ENCODE measurements around the gene LMNA.

Gene LMNA

DNA sequence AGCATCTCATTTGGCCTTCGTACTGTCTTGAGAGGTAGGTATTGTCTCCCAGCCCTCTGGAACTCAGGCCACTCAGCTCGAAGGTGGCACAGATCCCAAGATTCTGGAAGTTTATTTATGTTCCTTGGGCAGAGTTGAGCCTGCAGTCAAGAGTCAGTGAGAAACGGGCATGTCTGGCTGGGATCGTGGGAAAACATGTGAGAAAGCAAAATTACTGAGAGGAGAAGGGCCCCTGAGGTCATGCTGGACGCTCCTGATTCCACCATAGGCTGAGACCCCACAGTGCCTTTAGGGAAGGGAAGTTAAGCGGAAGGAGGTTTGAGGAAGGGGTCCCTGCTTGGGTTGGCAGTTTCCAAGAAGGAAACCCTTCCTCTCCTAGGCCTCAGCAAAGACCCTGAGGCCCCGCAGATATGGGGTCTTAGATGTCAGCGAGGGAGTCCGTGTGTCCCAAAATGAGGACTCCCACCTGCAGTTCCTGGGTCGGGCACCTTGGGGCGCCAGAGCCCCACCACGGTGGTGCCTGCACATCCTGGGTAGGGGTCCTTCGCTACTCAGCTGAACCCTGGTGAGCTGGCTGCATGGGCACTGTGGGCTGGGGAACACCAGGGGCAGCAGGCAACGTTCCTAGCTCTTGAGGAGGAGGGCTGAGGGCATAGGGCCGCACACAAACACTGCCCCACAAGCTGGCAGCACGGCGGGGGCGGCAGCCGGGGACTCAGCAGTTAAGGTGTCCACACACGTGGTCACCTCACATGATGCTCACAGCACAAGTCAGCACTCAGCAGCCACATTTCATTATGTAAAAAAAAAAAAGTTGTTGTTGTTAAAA is 26.6 kb downstream of the LMNA start:
- DNase-seq (ENCODE audit: low read depth in 2 of 2): no peak

DNA sequence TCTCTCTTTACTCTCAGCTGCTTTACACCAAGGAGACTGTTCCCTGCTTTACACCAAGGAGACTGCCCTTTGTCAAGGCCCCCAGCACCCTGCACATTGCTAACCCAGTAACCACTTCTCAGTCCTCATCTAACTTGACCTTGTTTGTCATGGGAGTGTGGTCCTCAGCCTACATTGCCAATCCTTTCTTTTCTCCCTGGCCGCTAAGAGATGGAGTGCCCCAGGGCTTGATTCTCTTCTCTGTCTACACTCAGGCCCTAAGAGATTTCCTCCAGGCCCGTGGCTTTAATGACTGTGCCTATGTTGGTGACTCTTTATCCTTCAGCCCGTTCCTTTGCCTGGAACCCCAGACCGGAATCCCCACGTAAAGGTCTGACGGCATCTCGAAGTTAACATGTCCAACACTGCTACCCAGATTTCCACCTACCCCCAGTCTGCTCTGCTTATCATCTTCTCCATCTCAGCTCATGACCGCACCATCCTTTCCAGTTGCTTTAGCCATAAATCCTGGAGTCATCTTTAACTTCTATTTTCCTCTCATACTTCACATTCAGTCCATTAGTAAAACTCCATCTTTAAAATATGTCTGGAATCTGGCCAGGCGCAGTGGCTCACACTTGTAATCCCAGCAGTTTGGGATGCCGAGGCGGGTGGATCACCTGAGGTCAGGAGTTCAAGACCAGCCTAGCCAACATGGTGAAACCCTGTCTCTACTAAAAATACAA is 29.4 kb downstream of the LMNA start:
- DNase-seq (ENCODE audit: low read depth in 2 of 2): no peak

DNA sequence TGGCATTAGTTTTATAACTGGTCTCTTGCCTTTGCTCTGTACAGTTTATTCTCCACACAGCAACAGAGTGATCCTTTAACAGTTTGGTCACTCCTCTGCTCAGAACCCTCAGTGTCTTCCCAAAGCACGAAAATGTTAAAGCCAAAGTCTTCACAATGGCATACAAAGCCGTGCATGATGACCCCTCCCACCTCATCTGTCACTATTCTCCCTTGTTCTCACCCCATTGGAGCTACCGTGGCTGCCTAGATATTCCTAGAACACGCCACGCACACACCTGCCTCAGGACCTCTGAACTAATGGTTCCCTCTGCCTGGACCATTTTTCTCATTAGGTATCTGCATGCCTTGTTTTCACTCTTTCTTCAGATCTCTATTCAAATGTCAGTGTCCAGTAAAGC is 30.2 kb downstream of the LMNA start:
- DNase-seq (ENCODE audit: low read depth in 2 of 2): no peak

DNA sequence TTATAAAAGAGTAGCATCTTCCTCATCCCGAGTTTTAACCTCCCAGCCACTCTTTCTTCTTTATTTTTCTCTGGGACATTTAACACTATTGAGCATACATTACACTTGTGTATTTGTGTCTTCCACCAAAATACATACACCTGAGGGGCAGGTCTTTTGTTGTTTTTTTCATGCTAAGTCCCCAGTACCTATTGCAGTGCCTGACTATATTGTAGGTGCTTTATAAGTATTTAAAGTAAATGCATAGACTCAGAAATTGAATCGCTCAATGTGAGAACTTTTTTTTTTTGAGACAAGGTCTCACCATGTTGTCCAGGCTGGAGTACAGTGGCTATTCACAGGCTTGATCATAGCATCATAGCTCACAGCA is 31.1 kb downstream of the LMNA start:
- DNase-seq (ENCODE audit: low read depth in 2 of 2): no peak

DNA sequence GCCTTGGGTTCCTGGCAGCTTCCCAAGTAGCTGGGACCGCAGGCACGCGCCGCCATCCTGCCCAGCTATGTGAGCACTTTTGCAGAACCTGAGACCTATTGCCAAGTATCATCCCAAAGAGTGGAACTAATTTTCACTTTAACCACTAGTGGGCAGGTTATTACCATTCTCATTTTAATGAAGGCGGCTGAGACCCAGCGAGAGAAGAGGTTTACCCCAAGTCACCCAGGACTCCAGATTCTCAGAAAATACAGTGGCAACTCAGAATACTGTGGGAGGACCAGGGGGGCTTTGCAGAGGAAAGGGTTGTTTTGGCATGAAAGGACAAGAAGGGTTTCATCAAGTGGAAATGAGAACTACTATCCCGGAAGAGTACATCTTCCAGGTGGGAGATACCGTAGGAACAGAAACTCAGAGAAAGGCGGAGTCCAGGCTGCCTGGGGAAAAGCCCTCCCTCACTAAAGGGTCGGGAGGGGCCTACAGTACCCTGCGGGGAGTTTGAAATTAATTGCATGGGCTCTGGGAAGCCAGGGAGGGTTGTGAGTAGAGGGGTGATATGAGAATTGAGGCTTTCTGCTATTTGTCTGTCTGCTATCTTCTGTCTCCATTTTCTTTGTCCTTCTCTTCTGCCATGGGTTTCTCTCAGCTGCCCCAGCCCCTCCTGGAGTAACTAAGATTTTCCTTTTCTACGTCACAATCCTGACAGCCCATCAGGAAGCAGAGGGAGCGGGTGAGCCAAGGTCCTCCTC is 31.7 kb downstream of the LMNA start:
- DNase-seq (ENCODE audit: low read depth in 2 of 2): no peak

DNA sequence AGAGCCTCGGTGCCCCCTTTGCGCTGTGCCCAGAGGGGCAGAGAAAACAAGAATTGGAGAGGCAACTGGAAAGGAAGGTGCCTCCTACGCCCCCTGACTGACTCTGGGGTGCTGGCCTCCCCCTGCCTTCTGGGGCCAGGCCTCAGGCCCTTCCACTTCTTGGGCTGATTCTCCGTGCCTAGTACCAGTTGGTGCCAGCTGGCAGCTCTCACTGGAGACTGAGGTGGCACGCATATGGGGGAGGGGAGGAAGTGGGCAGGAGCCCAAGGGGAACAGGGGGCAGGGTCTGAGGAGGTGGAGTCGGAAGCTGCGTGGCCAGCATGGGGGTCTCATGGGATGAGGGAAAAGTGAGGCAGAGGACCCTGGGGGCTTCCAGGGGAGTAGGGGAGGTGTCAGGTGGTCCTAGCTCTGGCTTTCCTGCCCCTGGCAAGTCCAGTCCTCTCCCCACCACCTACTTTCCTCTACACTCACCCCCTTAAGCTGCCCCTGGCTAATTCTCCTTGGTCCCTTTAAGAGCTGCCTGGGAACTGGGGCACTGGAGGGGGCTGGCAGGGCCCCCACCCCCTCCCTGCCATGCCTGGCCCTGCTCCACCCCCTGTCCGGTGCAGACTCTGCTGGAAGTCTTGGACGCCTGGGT is 32.4 kb downstream of the LMNA start:
- DNase-seq (ENCODE audit: low read depth in 2 of 2): no peak

DNA sequence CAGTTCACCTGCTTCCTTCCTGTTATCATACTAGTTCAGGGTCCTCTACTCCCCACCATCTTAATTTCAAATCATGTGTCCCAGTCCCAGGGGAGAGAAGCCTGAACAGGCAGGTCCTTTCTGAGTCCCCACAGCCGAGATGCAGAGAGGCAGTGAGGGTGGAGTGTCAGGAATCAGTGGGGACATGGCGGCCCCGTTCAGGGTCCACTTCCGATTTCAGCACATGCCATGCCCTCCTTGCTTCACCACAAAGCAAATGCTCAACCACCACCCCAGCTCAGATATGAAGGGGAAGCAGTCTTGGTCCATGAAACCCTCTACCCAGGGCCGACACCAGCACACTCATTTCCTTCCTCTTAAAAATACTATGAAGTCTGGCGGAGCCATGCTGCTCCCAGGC is 33.7 kb downstream of the LMNA start:
- no peak for DNase-seq (ENCODE audit: low read depth in 2 of 2)

DNA sequence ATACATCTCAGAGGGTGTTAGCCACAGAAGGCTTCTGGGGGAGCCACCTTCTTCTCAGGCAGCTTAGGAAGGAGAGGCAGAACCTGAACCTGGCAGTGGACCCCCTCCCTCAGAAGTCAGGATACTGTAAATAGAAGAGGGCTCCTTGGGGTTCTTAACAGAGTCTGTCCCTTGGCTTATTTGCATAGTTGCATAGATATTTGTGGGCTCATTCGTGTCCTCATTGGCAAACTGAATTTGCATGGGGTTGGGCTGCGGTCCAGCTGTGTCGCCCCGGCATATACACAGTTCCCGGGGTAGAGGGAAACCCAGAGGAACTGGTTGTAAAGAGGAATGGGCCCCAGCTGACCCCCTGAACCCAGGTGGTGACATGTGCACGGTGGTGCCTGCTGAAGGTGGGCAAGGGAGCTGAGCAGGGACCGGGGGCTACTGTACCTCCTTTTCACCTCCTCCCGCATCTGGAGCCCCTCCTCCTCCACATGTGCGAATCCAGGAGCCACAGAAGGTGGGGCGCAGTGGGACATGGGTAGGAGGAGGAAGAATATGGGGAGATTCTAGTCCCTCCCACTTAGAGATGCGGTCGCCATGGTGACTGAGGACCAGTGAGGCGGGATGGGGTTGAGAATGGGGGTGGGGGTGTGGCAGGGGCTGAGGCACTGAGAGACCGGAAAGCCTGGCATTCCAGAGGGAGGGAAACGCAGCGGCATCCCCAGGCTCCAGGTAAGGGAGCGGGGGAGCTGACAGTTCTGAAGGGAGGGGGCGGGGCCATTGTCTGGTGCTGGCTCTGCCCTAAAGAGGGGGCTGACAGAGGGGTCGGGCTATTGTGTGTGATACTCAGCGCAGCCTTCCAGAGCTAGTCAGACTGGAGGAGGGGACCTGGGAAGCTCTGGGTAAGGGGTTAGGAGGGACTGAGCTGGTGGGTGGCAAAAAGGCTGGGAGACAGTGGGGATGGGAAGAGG is 35.1 kb downstream of the LMNA start:
- no peak for DNase-seq (ENCODE audit: low read depth in 2 of 2)

DNA sequence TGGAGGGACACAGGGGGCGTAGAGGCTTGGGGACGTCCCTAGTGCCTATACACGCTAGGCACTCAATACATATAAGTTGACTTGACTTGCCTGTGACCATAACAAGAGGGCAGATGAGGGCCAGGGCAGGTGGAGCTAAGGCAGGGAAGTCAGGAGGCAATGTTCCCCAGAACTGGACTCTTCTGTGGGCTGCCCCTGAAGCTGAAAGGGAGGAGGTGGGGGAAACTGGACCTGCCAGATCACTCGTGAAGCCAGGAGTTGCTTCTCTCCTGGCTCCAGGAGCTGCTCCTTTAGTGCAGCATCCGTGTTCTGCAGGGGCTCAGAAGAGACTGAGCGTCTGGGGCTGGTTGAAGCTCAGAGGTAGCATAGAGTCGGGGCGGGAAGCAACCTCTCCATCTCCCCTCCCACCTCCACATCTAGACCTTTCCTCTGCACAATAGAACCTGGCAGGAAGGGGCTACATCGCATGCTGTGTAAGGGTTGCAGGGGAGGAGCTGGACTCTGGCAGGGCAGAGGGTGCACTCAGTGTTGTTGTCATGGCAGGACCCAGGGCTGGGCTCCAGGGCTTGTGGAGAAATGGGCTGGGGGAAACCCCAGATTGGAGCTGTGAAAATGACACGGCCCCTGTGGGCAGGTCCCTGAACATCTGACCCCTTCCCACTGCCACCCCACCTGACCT is 36.0 kb downstream of the LMNA start:
- DNase-seq (ENCODE audit: low read depth in 2 of 2): no peak

DNA sequence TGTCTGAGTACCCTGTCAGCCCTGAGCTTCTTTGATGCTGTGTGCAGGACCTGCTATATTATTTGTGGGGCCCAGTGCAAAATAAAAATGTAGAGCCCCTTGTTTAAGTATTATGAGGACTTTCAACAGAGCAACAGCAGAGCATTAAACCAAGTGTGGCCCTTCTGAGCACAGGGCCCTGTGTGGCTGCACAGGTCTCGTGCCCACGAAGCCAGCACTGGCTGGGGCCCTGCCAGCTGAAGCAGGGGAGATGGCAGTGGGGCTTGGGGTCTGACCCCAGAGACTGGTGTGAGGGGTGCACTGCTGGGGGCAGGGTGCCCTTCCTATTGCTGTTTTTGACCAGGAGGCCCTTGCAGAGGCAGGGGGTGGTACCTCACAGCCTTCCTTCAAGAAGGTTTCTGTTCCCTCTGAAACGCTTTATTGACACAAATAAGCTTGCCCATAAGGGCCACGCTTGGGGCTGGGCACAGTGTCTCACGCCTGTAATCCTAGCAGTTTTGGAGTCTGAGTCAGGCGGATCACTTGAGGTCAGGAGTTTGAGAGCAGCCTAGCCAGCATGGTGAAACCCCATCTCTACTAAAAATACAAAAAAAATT is 36.7 kb downstream of the LMNA start:
- DNase-seq (ENCODE audit: low read depth in 2 of 2): no peak

DNA sequence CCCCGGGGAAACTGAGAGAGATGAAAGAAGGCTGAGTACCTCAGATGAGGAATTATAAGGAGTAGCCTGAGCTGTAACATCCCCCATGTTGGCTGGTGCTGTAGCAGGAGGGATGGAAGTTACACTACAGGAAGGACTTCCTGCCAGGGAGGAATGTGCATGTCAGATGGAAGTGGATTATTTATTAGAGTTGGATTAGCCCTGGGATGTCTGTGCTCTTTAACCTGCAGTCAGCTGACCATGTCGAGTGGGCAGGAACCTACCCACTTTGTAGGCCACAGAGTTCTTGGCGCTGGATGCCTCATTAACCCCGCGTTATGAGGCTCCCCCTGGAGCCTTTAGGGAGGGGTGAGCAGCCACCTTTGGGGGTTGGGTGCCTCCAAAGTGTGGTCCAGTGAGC is 38.1 kb downstream of the LMNA start:
- no peak for DNase-seq (ENCODE audit: low read depth in 2 of 2)

DNA sequence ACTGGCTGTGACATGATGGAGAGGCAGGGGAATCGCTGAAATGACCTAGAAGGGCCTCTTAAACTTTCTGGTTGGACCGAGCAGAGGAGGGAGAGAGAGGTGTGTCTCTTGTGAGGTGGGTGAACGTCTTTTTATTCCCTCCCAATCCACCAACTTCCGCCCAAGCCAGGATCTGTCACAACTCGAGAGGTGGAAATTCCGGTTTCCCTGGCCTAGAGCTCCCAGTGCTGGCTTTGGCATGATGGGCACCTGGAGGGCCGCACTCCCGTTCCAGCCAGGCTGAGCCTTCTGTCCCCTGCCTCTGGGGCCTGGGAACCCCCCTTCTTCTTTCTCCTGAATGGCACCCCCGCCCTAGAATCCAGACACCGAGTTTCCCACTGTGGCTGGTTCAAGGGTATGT is 38.9 kb downstream of the LMNA start, which contains the start of gene SEMA4A:
SEMA4A (plus strand) TSS at position 224 of the 400 bp plus-strand sequence. CDS start 994 bp downstream, outside the sequence.
- DNase-seq (ENCODE audit: low read depth in 2 of 2): no peak

DNA sequence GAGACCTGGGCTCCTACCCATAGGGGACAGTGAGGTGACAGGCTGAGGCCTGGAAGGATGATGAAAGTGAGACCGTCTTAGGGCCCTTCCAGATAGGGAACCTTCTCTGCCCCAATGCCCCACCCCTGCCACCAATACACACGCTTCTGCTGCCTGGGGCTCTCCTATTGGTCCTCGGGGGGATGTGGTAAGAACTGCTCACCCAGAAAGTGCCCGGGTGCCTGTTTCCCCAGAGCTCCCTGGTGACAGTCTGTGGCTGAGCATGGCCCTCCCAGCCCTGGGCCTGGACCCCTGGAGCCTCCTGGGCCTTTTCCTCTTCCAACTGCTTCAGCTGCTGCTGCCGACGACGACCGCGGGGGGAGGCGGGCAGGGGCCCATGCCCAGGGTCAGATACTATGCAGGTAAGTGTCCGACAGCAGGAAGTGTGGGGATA is 39.8 kb downstream of the LMNA start:
- peak; percentile 47 to 64 for DNase-seq (ENCODE audit: low read depth in 2 of 2)

DNA sequence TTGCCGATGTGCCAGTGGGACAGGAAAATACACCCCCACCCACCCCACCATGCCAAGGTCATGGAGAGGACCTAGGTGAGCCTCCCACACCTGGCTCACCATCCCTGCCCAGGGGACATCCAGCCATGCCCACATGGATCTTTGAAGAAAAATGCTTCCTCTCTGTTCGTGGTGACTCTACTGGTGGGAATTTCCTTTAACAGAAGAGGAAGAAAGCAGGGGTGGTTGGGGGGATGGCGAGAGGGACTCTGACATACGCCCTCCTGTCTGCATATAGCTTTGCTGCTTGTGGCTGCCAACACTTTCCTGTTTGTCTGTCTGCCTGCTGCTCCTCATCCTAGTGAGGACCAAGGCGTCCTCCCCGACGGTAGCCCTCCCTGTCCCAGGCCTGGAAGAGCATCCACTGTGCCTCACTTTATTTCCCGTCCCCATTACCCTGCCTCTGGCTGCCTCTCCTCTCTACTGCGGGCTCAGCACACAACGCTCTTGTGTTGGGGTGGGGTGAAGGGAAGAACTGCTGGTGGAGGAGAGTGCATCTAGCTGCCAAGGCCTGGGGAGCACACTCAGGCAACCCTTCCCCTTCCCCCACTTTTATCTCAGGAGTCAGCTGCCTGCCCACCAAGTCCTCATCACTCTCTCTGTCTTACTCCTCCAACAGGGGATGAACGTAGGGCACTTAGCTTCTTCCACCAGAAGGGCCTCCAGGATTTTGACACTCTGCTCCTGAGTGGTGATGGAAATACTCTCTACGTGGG is 41.4 kb downstream of the LMNA start:
- no peak for DNase-seq (ENCODE audit: low read depth in 2 of 2)

DNA sequence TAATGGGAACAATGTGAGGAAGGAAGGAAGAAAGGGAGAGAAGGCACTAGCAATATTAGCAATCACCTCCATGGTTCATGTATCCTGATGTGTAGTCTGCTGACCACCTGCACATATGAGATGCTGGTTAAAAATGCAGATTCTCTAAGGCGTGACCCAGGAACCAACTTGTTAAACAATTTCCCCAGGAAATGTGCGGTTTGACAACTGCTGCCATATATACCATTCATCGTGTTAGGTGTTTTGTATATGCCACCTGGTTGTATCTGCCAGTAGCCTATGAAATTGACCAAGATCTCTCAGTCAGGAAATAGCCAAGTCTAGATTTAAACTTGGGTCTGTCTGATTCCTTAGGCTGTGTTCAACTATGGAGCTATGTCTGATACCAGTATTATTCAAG is 43.0 kb downstream of the LMNA start:
- no peak for DNase-seq (ENCODE audit: low read depth in 2 of 2)

DNA sequence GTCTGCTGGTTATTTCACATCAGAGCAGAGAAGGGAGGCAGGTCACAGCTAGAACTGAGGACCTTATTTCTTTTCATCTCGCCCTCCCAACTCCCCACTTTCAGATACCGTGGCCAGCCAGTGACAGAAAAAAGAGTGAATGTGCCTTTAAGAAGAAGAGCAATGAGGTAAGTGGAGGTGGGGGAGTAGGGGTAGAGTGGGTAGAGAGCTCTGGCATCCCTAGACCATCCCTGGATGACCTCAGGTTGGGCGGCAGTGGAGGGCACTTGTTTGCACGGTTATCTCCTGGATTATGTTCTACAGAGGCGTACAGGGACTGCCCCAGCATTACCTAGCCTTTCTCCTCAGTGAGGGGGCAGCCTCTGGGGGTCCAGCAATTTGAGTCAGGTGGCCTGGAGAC is 43.5 kb downstream of the LMNA start:
- no peak for DNase-seq (ENCODE audit: low read depth in 2 of 2)

DNA sequence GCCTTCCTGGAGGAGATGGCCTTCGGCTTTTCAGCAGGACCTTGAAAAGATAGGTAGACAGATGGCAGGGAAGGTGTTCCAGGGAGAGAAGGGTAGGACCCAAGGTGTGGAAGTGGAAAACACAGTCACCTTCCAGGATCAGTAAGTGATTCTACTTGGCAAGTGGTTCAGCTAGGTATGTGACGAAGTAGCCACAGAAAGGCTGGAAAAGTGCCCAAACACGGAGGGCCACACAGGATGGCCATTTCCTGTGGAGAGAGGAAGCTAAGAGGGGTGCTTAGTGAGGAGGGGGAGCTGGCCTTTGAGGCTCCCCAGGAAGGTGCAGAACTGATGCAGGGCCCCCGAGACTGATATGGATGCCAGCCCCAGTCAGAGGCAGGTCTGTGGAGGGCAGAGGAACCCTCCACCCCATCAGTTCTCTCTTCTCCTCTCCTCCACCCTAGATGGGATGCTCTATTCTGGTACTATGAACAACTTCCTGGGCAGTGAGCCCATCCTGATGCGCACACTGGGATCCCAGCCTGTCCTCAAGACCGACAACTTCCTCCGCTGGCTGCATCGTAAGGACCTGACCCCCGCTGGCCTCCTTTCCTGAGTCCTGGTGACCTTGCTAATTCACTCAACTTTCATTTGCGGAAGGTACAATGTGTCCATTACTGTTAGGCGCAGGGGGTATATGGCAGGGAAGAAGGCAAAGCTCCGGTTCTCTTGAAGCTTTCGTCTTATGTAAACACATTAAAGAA is 45.7 kb downstream of the LMNA start:
- no peak for DNase-seq (ENCODE audit: low read depth in 2 of 2)

DNA sequence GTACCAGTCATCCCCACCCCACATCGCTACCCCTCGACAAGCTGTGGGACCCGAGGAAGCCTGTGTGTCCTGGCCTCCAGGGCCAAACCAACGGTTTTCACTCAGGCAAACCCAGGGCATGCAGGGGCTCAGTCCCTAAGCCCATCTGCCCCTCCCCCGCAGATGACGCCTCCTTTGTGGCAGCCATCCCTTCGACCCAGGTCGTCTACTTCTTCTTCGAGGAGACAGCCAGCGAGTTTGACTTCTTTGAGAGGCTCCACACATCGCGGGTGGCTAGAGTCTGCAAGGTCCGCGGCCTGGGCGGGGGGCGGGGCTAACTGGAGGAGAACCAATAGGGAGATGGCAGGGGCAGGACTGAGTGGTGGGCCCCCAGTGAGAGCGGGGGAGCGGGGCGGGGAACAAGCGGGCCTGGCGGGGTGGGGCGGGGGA is 46.2 kb downstream of the LMNA start:
- peak; percentile 73 to 79 for DNase-seq (ENCODE audit: low read depth in 2 of 2)
